Astrocyte of the cerebellum (primary cell): Measurements from ENCODE around the gene WNK2.

ENCODE experiments used
- DNase-seq: peaks from one replicate; pipeline ENCODE4 v3.0.0-alpha.2; 2011; ENCODE audit warnings: low read depth
- H3K4me3 ChIP-seq: 2 replicates; pipeline ENCODE4 v1.5.1; 2011; ENCODE audit warnings: mild to moderate bottlenecking, low read depth, low read length, moderate library complexity
- in situ Hi-C: cut with HindIII; loops from 2 replicates; pipeline ENCODE4 v1.10.0; 2017; ENCODE audit warnings: low sequenced_read_pairs
- TF ChIP-seq, protein P1 (sequence below): IDR thresholded peaks from 2 replicates; pipeline ENCODE4 v1.5.1; 2012; ENCODE audit warnings: low read length, low read depth, moderate library complexity, mild to moderate bottlenecking; ENCODE audit errors: missing control alignments

Gene WNK2

DNA sequence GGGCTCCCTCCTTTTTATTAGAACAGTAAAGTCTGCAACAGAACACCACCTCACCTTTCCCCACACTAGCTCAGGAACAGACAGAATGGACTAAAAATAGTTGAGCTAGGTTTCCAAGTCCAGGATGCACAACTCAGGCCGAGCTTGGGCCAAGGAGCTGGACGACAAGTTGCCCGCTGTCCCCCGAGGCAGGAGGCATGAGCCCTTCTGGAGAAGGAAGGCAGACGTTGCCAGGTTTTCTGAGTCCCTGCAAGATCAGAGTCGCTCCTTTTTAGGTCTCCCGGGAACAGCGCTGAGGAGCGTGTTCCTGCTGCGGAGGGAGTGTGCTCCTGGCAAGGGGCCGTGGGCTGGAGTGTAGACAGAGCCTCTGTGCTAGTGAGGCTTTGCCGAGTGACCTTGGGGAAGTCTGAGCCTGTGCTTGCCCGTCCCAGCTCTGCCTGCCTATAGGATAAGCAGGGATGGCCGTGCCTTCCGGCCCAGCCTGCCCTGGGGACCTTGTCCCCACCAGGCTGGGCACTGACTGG lies 121.6 kb downstream of the WNK2 start:
- in situ Hi-C loops = no loop called here

DNA sequence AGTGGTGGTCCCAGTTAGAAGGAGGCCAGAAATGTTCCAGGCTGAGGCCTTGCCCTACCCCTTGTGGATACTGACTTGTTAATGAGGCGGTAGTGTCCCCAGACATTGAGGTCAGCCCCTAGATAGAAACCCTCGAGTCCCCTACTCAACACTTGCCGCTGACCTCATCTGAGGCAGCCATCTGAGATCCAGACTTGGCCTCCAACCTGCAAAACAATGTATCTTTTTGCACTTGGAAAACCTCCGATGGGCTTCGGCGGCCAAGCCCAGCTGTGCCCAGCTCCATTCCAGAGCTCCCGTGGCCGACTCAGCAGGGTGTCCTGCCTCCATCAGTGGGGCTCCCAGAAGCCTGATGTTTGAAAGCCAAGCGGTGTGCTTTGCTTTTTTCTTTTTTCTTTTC lies 122.1 kb downstream of the WNK2 start:
- TF ChIP-seq, protein P1, sequence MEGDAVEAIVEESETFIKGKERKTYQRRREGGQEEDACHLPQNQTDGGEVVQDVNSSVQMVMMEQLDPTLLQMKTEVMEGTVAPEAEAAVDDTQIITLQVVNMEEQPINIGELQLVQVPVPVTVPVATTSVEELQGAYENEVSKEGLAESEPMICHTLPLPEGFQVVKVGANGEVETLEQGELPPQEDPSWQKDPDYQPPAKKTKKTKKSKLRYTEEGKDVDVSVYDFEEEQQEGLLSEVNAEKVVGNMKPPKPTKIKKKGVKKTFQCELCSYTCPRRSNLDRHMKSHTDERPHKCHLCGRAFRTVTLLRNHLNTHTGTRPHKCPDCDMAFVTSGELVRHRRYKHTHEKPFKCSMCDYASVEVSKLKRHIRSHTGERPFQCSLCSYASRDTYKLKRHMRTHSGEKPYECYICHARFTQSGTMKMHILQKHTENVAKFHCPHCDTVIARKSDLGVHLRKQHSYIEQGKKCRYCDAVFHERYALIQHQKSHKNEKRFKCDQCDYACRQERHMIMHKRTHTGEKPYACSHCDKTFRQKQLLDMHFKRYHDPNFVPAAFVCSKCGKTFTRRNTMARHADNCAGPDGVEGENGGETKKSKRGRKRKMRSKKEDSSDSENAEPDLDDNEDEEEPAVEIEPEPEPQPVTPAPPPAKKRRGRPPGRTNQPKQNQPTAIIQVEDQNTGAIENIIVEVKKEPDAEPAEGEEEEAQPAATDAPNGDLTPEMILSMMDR = no peak
- DNase-seq = no peak
- H3K4me3 ChIP-seq = no peak overlapping the region
- in situ Hi-C loops = no loop called here

More for the DNA sequence above, 121.6 kb downstream of the WNK2 start:
- no peak for DNase-seq
- H3K4me3 ChIP-seq = no peak overlapping the region
- TF ChIP-seq, protein P1 = no peak

DNA sequence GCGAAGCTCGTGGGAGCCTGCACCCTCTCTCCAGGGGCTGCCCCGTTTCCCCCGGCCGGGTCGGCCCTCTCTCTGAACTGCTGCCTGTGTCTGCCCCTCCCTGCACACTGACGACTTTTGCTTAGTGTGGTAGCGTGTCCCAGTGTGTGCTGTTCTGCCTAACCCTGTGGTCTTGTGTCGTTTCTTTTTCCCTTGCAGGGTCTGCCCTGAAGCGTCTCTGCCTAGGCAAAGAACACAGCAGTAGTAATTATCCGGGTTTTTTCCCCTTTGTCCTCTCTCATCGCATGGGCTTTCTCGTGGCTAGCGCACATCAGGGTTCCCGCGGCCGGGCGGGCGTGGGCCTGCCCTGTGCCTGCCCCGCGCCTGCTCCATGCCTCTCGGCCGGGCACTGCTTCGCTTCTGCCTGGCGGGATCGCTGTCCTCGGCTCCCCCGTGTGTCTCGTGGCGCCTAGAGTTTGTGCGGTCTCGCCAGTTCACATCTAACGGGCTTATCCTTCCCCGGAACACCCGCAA lies 122.7 kb downstream of the WNK2 start:
- in situ Hi-C loops = no loop called here
- TF ChIP-seq, protein P1 = no peak
- no peak for DNase-seq
- H3K4me3 ChIP-seq = no peak overlapping the region

DNA sequence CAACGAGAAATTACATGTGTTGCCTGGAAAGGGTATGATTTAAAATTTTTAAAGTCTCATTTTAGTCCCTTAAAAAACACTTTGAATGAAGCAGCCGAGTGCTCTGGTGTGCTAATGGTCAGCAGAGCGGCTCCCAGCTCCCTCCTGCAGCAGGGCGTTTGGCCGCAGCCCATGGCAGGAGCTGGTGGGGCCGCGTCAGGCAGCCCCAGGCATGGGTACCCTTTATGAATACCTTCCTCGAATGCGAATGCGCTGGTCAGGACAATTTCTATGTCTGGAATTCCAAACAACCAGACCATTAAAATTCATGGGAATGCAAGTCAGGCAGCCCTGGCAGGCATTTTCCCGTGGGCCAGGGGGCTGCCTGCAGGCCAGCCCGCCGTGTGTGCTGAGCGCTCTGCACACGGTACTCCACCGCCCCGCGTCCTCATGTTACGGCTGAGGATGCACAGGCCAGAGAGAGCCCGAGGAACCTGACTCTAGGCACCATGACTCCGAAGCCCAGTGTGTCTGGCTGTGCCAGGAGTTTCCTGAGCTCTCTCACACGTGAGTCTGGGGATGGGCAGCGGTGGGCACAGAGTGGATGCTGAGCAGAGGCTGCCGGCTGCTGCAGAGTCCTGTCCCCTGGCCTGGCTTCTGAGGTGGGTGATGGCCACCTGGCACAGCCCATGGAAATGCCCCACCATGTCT lies 123.7 kb downstream of the WNK2 start:
- in situ Hi-C loops = no loop called here
- TF ChIP-seq, protein P1 = no peak
- no peak for DNase-seq
- H3K4me3 ChIP-seq = no peak overlapping the region

DNA sequence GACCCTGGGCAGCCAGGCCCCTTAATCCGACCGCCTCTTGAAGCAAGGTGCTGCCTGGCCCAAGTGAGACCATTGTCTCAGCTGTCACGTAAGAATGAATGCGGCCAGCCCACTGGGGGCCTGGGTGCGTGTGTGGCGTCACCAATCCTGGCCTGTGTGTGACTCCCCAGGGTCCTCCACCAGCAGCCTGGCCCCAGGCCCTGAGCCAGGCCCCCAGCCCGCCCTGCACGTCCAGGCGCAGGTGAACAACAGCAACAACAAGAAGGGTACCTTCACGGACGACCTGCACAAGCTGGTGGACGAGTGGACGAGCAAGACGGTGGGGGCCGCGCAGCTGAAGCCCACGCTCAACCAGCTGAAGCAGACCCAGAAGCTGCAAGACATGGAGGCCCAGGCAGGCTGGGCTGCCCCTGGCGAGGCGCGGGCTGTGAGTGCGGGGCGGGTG lies 124.2 kb downstream of the WNK2 start:
- TF ChIP-seq, protein P1 = no peak
- DNase-seq = no peak
- in situ Hi-C loops = no loop called here

DNA sequence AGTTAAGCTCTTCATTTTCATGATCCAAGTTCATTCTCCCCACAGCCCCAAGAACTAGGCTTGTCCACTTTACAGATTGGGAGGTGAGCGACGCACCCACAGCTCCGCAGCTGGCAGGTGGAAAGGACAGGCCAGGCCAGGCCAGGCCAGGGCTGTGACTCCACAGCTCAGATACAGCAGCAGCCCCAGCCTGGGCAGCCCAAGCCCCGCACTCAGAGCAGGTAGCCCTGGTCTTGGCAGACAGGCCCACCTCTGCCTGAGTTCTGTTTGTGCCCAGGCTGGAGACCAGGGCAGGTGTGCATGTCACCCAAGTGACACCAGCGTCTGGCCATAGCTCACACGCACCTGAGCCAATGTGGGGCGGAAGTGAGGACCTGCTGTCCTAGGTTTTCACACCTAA lies 124.7 kb downstream of the WNK2 start:
- in situ Hi-C loops = no loop called here
- H3K4me3 ChIP-seq = no peak overlapping the region
- no peak for DNase-seq
- TF ChIP-seq, protein P1 = no peak

More for the DNA sequence above, 124.2 kb downstream of the WNK2 start:
- H3K4me3 ChIP-seq = no peak overlapping the region
